D721Med (cell line): Measurements from ENCODE around the gene MYH10.

ENCODE experiments used
- DNase-seq: peaks from one replicate; pipeline ENCODE4 v3.0.0; 2011; ENCODE audit warnings: low spot score; ENCODE audit not compliant: insufficient read length
- FAIRE-seq: peaks from 2 replicates; lab custom pipeline; 2011; peaks lifted over from hg19 to GRCh38; lab: Jason Lieb, UNC
- CTCF ChIP-seq: IDR thresholded peaks from 2 replicates; pipeline ENCODE4 v1.5.1; 2012; ENCODE audit warnings: mild to moderate bottlenecking, control low read depth; ENCODE audit not compliant: insufficient read depth; ENCODE audit errors: missing control alignments

Gene MYH10

DNA sequence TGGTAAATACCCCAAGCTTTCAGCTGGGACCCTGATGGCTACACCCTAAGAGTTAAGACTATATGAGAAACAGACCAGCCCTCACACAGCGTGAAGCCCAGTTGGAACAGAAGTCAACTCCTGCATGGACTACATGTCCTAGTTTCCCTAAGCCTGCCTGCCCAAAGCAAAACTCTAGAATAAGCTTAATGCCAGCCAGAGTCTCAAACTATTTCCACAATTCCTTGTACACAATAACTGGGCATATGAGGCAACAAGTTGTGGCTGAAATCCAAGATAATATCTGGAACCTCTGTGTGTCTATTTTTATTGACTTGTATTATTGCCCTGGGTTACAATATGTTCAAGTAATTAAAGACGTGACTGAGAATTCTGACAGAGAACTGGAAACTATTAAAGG is 19.4 kb downstream of the MYH10 start:
- no peak for FAIRE-seq
- DNase-seq = no peak
- TF ChIP-seq CTCF = no peak

DNA sequence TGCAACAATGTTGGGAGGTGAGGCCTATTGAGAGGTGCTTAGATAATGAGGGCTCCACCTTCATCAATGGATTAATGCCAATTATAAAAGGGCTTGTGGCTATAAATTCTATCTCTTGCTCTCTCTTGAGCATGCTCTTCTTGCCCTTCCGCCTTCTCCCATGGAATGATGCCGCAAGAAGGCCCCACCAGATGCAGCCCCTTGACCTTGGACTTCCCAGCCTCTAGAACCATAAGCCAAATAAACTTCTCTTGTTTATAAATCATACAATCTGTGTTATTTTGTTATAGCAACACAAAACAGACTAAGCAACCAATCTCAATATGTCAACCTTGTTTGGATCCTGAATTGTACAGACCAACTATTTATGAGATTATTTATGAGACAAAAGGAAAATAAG is 20.0 kb downstream of the MYH10 start:
- no peak for TF ChIP-seq CTCF
- no peak for DNase-seq
- no peak for FAIRE-seq

DNA sequence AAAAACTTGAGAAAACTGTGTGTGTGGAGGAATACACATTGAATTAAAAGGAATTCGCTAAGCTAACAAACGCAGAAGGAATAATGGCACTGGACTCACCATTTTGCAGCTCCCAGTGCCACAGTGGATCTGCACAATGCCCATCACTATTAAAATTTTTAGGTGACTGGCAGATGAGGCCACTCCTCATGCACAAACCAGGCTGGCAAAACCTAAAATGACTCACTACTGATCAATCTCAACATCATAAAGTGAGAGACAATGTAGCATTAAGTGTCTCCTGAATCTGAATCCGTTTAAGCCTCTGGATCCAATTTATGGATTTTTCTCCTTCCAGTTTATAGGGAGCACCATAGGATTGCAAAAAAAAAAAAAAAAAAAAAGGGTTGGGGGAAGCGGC is 20.6 kb downstream of the MYH10 start:
- no peak for FAIRE-seq

DNA sequence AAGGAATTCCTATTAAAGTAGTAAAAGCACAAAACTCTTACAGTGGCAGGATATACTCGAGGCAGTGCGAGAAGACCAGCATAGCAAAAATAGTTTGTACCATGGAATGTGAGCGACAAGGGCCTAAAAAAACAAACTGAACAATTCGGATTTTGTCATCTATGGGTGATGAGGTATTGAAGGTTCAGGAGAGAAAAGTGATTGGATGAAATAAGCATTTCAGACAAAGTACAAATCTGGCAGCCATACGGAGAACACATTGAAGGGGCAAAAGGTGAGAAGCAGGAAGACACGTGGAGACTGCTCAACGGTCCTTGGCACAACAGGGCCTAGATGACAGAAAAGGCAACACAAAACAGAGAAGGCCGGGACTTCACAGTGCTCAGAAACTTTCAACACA is 22.5 kb downstream of the MYH10 start:
- FAIRE-seq (no peak), DNase-seq (no peak)
- TF ChIP-seq CTCF = no peak

More for the DNA sequence above, 20.6 kb downstream of the MYH10 start:
- DNase-seq = no peak
- no peak for TF ChIP-seq CTCF

DNA sequence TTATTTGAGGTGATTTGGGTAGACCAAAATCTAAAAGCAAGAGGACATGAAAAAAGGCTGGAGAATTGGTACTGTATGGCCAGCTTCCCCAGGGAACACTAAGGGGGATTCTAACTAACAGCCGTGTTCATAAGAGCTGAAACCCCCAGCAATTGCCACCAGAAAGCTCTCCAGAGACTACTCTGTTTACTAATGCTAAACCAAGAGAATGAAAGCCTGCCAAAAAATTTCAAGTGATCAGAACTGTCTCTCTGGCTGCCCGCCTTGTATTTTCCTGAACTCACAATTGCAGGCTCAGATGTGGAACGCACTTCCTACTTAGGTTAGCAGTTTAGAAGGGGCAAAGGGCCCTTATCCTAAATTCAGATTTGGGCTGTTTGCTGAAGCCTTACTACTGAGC is 24.1 kb downstream of the MYH10 start:
- DNase-seq (no peak), FAIRE-seq (no peak)
- TF ChIP-seq CTCF = no peak

DNA sequence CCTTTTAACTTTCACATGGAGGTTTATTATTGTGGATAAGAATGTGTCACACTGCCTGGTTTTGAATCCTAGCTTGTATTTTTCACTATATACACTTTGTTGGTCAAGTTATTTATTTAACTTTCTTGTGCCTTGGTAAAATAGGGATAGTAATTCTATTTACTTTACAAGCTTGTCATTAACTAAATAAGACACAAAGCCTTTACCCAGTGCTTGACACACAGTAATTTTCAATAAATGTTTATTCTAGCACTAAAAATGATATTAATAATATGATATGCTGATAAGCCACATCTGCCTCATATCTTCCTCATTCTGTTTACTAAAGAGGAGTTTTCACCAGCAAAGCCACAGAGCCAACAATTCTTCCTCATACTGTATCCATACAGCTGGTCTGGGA is 27.8 kb downstream of the MYH10 start:
- no peak for FAIRE-seq
- no peak for DNase-seq
- no peak for TF ChIP-seq CTCF

GRCh38 chr17:8599351-8600011 is 31.0 kb downstream of the MYH10 start:
- no peak for TF ChIP-seq CTCF
- FAIRE-seq = no peak
- no peak for DNase-seq
